ENCODE measurements around the gene MYPN. TPM values are rescaled to one million over a fixed set of nuclear protein-coding genes. Genes with fewer than 3 reads are reported as not detected.

Gene MYPN
- polyA plus RNA-seq, 4 donors = under 0.01 to 0.54 (median 0.12) TPM

- no peaks in the 10 kb centered on the region for H3K9me3 ChIP-seq (ENCODE audit: control insufficient read depth in 2 of 2, insufficient read depth in 1 of 2, low read depth in 1 of 2, low read length in 1 of 2)
- H3K27ac ChIP-seq (ENCODE audit: low read depth in 1 of 3, low read length in 2 of 3) = no peak overlapping the region
- no peaks in the 10 kb centered on the region for H3K27me3 ChIP-seq (ENCODE audit: control insufficient read depth in 3 of 3, insufficient read depth in 3 of 3, low read length in 3 of 3)
- H3K4me3 ChIP-seq (ENCODE audit: low read depth in 1 of 3, low read length in 3 of 3) = no peak overlapping the region
- H3K36me3 ChIP-seq (ENCODE audit: control insufficient read depth in 3 of 3, insufficient read depth in 2 of 3, low read depth in 1 of 3, low read length in 3 of 3) = peaks cover 0 to 5% (median 0%) of the 10 kb centered on the region in 3 donors
- WGBS, 3 donors = 83 to 91% (median 85%) methylated on average over 5 of the region's 5 CpGs
- no peak for FAIRE-seq
- no peak for DNase-seq
- H3K4me1 ChIP-seq (ENCODE audit: control insufficient read depth in 3 of 3, insufficient read depth in 2 of 3, low read depth in 1 of 3, low read length in 2 of 3) = no peaks in the 10 kb centered on the region
Observed at GRCh38 chr10:68251625-68252495, 142.6 kb downstream of the MYPN start.

- 38 to 56% (median 54%) methylated on average over 1 of the region's 1 CpG for WGBS, 3 donors
- H3K9me3 ChIP-seq (ENCODE audit: control insufficient read depth in 2 of 2, insufficient read depth in 1 of 2, low read depth in 1 of 2, low read length in 1 of 2) = no peaks in the 10 kb centered on the region
- H3K4me3 ChIP-seq (ENCODE audit: low read depth in 1 of 3, low read length in 3 of 3) = no peak overlapping the region
- DNase-seq (no peak), FAIRE-seq (no peak)
- H3K36me3 ChIP-seq (ENCODE audit: control insufficient read depth in 3 of 3, insufficient read depth in 2 of 3, low read depth in 1 of 3, low read length in 3 of 3) = peaks cover 0 to 4% (median 0%) of the 10 kb centered on the region in 3 donors
- no peak overlapping the region for H3K27ac ChIP-seq (ENCODE audit: low read depth in 1 of 3, low read length in 2 of 3)
- no peaks in the 10 kb centered on the region for H3K27me3 ChIP-seq (ENCODE audit: control insufficient read depth in 3 of 3, insufficient read depth in 3 of 3, low read length in 3 of 3)
- no peaks in the 10 kb centered on the region for H3K4me1 ChIP-seq (ENCODE audit: control insufficient read depth in 3 of 3, insufficient read depth in 2 of 3, low read depth in 1 of 3, low read length in 2 of 3)
Observed at GRCh38 chr10:68253346-68253745, 144.1 kb downstream of the MYPN start.

- Histone ChIP-seq H3K27ac (ENCODE audit: low read depth in 1 of 3, low read length in 2 of 3) (no peak overlapping the region), H3K4me3 (ENCODE audit: low read depth in 1 of 3, low read length in 3 of 3) (no peak overlapping the region), H3K36me3 (ENCODE audit: control insufficient read depth in 3 of 3, insufficient read depth in 2 of 3, low read depth in 1 of 3, low read length in 3 of 3) (peaks cover 0 to 31% (median 0%) of the 10 kb centered on the region in 3 donors), H3K27me3 (ENCODE audit: control insufficient read depth in 3 of 3, insufficient read depth in 3 of 3, low read length in 3 of 3) (no peaks in the 10 kb centered on the region), H3K4me1 (ENCODE audit: control insufficient read depth in 3 of 3, insufficient read depth in 2 of 3, low read depth in 1 of 3, low read length in 2 of 3) (no peaks in the 10 kb centered on the region), H3K9me3 (ENCODE audit: control insufficient read depth in 2 of 2, insufficient read depth in 1 of 2, low read depth in 1 of 2, low read length in 1 of 2) (peaks cover 0 to 11% of the 10 kb centered on the region in 2 donors)
- DNase-seq (no peak), FAIRE-seq (no peak)
- WGBS, 3 donors = 85 to 92% (median 89%) methylated on average over 8 of the region's 8 CpGs
Observed at GRCh38 chr10:68261132-68261856, 152.0 kb downstream of the MYPN start.

Other genes with a start within 250 kb of the MYPN start
- 10 to 100 TPM in 2 of 4 donors, 1 to 10 TPM in 2; 8.9 to 23.0 (median 10.4) TPM for gene SIRT1, start 224.8 kb upstream of the MYPN start, polyA plus RNA-seq
- gene HERC4, start 34.2 kb upstream of the MYPN start, polyA plus RNA-seq = 10 to 100 TPM; 13.5 to 40.5 (median 30.7) TPM
- 1 to 10 TPM in 2 of 4 donors, under 1 TPM in 2; 0.30 to 3.0 (median 1.2) TPM for gene ATOH7, start 122.6 kb downstream of the MYPN start, polyA plus RNA-seq
- 100 to 1,000 TPM; 117 to 229 (median 139) TPM for gene HNRNPH3, start 222.6 kb downstream of the MYPN start, polyA plus RNA-seq
- 100 to 1,000 TPM in 3 of 4 donors, 10 to 100 TPM in 1; 45.1 to 333 (median 220) TPM for gene PBLD, start 223.4 kb downstream of the MYPN start, polyA plus RNA-seq